Activated T-cell treated with anti-CD3 and anti-CD28 coated beads, Interleukin-2, amount 50 U/mL, for 1 hour (primary cell): Measurements from ENCODE around the gene GPR108.
A peak's percentile ranks its signal among the peaks of the same experiment; 100 is the strongest.
"Not testable (repeated sequence)": the region's sequence is repeated elsewhere in the genome, so short reads cannot be mapped to it uniquely, and the experiment has no call there.

Experiments used
- DNase-seq: peaks from one replicate; pipeline ENCODE4 v3.0.0-alpha.2; 2020

The GPR108 gene

DNA sequence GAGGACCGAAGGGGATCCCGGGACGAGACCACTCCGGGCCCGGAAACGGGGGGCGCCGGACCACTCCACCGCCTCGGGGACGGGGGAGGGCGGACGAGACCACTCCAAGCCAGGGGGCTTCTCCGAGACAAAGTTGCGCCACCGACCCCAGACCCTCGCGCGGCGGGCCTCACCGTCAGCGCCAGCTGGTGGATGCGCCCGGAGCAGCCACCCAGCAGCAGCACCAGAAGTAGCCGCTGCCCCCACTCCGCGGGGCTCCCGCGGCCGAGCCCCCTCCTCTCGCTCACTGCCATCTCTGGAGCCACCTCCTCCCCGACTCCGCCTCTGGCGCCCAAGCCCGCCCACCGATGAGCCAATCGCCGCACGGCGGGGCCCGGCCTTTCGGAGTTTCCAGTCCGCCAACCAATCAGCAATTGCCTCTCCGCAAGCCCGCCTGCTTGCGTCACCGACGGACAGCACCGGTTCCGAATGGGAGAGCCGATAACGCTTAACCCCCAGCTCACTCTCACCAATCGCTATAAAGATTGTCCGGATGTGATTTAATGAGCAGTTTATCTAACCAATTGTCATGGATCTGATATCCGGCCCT, at the start of gene GPR108:
TSS of gene GPR108 (minus strand) at position 297 of the 589 bp plus-strand sequence. CDS start at position 293, 4 bp downstream.
- peak; percentile 99 for DNase-seq

DNA sequence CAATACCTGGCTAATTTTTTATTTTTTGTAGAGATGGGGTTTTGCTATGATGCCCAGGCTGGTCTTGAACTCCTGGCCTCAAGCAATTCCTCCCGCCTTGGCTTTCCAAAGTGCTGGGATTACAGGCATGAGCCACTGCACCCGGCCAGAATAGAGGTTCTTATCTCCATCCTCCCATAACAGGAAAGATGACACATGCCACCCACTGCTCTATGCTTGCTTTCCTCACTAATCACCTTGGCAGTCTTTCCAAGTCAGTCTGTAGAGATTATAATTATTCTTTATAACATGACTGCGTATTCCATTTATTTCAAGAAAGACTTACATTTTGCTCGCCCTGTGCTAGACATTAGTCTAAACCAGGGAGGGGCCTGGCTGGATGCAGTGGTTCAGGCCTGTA, 41.8 kb upstream of the GPR108 start:
- no peak for DNase-seq

DNA sequence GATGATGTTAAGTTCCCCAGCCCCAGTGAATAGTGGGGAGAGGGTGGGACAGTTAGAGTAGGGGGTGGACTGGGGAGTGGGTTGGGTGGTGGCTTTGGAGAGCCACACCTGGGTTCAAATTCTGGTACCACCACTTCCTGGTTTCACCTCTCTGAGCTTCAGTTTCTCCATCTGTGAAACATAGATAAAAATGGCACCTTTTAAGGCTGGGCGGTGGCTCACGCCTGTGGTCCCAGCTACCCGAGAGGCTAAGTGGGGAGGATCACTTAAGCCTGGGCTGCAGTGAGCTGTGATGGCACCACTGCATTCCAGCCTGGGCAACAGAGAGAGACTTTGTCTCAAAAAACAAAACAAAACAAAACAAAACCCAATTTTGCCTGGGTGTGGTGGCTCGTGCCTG, 41.0 kb upstream of the GPR108 start:
- no peak for DNase-seq

DNA sequence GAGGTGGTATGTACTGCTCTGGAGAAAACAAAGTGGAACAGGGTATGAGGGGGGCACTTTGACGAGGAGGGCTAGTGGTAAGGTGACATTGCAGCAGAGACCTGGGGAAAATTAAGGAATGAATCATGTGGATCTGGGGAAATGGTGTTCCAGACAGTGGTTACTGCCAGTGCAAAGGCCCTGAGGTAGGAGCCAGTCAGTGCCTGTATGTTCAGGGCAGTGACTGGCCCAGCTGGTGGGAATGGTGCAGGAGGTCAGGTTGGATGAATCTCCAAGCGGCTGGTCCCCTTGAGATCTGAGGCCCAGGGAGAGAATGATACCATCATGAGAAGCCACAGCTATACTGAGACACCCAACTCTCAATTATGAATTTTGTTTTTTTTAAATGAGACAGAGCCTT, 40.1 kb upstream of the GPR108 start:
- DNase-seq: no peak

DNA sequence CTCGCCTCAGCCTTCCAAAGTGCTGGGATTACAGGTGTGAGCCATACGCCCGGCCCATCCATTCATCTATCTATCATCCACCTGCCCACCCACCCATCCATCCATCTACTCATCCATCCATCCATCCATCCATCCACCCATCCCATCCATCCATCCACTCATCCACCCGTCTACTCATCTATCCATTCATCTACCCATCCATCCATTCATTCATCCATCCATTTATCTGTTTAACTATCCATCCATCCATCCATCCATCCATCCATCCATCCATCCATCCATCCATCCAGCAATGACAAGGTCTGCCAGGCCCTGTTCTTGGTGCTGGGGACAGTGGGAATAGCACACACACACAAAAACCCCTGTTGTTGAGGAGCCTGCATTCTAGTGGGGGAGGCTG, 39.6 kb upstream of the GPR108 start:
- no peak for DNase-seq

DNA sequence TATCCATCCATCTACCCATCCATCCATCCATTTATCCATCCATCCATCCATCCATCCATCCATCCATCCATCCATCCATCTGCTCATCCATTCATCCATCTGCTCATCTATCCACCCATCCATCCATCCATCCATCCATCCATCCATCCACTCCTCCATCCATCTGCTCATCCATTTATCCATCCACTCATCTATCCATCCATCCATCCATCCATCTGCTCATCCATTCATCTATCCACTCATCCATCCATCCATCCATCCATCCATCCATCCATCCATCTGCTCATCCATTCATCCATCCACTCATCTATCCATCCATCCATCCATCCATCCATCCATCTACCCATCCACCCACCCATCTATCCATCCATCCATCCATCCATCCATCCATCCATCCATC, 38.7 kb upstream of the GPR108 start:
- not testable (repeated sequence) for DNase-seq

DNA sequence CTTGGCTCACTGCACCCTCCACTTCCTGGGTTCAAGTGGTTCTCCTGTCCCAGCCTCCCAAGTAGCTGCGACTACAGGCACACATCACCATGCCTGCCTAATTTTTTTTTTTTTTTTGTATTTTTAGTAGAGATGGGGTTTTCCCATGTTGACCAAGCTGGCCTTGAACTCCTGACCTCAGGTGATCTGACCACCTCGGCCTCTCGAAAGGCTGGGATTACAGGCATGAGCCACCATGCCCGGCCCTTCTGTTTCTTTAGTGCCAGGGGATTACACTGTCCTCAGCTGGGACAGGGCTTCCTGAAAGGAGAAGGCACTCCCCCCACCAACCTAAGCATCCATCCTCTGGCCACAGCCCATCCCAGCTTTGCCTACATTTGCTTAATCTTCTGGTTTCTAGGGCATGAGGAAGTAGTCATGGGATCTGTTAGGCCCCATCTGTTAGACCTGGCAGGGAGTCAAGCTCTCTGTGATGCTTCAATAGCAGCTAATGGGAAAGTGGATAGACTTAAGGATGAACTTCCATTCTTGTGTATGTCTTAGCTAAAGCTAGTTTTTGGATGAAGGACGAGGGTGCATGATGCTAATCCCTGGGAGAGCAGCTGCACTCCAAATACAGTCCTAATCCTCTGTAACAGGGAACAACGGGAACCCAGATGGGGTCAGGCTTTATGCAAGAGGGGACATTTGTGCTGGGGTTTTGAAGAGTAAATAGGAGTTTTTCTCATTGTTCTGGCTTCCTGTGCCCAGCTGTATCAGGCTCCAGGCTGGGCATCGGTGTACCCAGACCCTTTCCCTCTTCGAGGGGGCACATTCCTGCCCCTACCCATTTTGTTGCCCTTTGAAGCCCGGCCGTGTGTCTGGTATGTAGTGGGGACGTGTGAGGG, 37.7 kb upstream of the GPR108 start:
- DNase-seq: no peak

DNA sequence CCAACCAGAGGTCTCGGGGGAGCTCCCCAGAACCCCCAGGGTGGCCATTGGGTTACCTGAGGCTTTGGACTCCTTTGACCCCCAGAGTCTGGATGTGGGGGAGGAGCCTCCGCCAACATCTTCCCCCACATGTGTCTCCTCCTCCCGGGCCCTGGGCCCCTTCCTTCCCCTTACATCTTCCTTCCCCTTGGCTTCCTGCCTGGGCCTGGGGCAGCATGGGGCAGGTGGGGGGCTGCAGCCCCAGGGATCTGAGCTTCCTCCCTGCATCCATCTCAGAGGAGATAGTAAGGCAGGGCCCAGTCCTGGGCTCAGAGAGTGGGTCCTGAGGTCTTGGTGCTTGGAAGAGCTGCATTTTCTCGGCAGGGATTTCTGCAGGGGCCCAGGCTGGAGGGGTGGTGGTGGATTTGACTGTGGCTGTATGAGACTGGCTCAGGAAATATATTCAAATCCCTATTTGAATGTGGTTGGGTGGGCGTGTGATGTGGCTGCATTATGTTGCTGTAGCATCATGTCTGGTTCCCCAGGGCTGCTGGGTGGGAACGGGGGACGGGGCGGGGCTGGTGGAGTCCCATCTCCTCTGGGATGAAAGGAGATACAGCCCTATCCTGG, 36.0 kb upstream of the GPR108 start:
- peak; percentile 56 for DNase-seq

DNA sequence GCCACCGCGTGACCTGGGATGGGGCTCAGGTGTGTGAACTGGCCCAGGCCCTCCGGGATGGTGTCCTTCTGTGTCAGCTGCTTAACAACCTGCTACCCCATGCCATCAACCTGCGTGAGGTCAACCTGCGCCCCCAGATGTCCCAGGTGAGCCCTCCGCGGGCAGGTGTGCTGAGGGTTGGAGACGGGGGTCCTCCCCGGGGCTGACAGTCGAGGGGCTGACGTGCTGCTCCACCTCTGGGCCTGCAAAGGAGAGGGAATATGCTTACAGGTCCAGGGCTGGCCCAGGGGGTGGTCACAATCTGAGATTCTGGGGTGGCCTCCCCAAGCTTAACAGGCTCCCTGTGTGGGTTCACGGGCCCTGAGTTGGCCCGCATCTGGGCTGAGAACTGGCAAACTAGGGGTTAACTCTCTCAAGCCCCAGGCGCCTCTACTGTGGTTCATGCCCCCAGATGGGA, 35.5 kb upstream of the GPR108 start:
- DNase-seq: no peak

DNA sequence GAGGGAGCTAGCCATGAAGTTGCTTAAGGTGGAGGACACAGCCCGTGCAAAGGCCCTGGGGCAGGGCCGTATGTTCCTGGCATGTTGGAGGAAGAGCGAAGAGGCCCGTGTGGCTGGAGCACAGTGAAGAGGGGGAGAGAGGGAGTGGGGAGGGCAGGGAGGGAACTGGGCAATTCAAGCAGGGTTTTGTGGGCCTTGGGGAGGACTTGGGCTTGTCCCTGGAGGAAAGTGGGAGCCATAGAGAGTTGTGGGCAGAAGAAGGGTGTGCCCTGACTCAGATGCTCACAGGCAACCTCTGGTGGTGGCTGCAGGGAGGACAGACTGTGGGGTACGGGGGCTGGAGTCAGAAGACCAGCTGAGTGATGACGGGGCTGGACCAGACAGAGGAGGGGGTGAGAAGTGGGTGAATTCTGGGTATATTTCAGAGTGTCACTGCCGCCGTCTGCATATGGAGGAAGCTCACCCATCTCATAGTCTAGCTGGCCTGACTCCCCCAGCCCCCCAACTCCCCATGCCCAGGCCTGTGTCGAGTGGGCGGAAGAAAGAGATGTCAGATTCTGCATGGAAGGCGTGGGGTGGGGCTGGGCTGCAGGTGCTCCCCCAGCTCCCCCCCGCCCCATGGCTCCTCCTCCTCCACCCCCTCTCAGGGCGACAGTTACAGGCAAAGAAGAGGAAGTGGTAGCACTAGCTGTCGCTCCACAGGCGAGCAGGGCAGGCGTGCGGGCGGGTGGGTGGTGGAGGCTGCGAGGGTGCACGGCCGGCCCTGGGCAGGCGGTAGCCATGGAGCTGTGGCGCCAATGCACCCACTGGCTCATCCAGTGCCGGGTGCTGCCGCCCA, 34.9 kb upstream of the GPR108 start, which contains the start of gene VAV1:
TSS of gene VAV1 (plus strand) at position 681 of the 838 bp plus-strand sequence. CDS start at position 781, 100 bp downstream.
- peak; percentile 78 for DNase-seq

DNA sequence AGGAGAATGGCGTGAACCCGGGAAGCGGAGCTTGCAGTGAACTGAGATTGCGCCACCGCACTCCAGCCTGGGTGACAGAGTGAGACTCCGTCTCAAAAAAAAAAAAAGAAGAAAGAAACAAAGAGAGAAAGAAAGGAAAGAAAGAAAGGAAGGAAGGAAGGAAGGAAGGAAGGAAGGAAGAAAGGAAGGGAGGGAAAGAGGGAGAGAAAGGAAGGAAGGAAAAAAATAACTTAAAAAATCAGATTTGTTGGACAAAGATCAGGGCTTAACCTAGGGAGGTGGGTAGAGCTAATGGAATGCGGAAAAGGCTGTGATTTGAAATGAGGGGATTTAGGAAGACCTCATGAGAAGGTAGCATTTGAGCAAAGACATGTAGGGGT, 34.3 kb upstream of the GPR108 start:
- not testable (repeated sequence) for DNase-seq

DNA sequence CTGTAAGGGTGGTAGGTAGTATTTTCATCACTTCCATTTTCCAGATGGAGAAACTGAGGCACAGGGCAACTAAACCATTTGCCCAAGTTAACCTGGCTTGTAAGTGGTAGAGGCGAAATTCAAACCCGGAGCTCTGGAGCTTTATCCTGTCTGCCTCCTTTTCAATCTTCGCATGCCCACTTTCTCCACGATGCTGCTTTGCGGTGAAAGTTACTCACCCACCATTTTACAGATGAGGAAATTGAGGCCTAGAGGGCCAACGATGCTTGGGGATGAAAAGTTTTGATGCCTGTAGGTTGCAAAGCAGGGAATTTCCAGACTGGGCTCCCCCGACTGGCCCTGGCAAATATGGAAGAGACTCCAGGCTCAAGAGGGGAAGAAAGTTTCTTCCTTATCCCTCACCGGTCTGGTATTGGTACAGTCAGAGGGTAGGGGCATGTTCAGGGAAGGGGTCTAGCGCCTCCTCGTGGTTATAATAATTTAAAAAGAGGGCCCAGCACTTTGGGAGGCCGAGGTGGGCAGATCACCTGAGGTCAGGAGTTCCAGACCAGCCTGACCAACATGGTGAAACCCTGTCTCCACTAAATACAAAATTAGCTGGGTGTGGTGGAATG, 31.7 kb upstream of the GPR108 start:
- DNase-seq: no peak

DNA sequence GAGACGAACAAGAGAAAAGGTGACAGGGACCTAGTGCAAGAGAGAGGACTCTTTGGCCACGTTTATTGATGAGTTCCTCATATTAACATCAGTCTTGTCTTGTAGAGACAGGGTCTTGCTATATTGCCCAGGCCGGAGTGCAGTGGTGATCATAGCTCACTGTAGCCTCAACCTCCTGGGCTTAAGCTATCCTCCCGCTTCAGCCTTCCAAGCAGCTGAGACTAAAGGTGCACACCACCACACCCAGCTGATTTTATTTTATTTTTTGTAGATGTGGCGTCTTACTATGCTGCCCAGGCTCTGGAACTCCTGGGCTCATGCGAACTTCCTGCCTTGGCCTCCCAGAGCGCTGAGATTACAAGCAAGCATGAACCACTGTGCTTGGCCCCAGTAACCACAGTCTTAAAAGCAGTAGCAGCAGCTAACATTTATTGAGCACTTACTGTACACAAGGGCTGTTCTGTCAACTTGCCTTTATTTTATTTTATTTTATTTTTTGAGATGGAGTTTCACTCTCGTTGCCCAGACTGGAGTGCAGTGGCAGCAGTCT, 30.9 kb upstream of the GPR108 start:
- DNase-seq: no peak

DNA sequence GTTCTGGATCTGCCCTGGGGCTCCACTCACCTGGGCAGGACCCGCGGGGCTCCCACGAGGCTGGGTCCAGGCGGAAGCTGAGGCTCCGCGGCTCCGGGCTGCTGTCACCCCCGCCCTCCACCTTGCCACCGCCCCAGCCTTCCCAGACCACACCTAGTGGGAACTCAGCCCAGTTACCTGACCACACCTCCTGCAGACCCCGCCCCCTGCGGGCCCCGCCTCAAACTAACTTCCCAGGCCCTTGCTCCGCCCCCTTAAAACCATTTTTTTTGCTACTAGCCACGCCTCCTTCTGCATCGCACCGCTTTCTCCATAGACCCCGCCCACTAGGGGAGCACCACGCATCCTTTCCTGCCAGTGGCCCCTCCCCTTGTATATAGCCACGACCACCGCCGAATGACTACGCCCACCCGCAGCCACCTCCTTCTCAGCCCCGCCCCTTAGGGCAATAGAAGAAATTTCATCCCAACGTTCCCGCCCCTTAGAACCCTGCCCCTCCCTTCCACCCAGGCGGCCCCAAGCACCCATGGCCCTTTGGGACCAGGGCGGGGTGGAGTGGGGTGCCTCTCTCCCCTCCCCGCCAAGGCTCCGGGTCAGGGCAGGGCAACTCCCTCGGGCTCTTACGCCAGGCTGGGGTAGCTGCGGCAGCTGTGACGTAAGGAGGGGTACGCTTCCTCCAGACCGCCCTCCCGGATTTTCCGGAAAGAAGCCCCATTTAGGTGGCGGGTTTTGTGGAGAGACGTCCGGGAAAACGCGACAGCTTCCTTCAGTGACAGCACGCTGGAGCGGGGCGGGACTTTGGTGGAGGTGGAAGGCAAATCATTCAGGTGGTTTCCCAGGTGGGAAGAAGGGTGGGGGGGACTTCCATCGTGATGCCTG, 30.2 kb upstream of the GPR108 start, which contains the start of gene SH2D3A:
TSS of gene SH2D3A (minus strand) at position 79 of the 879 bp plus-strand sequence. CDS start 3,687 bp downstream, outside the sequence.
- peak; percentile 97 for DNase-seq

DNA sequence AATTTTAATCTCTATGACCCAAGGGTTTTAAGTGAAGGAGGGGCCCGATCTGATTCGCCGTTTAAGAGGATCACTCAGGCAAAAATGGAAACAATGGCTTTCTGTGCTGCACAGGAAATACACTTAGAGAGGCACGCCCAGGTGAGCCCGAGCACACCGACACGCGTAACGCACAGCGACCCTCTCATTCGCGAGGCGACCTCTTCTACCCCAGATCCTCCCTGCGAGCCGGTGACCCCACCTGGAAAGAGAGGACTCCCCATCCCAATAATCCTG, 29.6 kb upstream of the GPR108 start:
- DNase-seq: no peak

DNA sequence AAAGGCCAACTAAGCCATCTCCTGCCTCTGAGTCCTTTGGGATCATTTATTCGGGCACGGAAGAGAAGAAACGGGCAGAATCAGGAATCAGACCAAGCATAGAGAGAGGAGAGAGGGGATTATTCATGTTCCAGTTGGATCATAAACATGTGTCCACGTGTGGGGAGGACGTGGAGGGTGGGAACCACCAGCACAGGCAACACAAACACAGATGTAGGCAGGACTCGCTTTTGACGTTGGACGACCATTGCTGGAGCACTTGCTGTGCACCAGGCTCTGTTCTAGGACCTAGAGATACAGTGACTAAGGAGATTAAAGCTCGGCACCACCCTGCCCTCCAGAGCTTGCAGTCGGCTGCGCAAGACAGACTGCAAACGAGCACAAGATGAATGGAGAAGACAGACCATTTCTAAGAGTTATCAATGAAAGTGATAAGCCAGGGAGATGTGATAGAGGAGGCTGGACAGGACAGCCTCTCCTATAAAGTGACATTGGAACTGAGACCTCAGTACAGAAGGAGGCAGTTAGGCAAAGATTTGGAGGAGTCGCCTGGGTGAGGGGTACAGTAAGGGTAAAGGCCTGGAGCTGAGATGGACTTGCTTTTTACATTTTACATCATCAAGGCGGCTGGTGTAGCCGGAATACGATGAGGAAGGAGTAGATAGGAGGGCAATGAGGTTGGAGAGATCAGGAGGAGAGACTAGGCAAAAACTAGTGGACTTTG, 29.1 kb upstream of the GPR108 start:
- DNase-seq: no peak

DNA sequence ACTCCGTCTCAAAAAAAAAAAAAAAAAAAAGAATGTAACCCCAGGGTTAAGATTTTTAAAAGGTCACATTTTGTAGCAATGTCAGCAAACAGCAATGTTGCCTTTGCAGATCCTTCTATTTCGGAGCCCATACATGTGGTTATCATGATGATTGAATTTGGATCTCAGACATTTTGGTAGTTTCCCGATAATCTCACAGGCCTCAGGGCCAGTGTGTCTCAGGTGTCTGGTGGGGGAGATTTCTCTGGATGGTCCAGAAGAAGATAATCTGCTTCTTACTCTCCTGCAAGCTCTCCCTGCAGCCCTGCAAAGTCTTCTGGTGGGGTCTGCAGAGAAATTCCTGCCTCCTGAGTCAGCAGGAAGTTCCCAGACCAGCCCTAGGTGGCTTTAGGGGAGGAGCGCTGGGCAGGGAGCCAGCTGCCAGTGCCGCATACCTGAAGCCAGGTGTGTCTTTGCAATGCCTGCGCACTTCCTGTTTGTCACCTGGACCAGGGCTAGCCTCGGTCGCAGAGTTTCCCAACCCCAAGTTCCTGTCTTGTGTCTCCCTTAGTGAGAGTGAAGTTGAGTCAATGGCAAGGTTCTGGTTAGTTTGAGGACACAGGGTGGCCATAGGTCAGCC, 28.5 kb upstream of the GPR108 start:
- DNase-seq: peak; percentile 35

DNA sequence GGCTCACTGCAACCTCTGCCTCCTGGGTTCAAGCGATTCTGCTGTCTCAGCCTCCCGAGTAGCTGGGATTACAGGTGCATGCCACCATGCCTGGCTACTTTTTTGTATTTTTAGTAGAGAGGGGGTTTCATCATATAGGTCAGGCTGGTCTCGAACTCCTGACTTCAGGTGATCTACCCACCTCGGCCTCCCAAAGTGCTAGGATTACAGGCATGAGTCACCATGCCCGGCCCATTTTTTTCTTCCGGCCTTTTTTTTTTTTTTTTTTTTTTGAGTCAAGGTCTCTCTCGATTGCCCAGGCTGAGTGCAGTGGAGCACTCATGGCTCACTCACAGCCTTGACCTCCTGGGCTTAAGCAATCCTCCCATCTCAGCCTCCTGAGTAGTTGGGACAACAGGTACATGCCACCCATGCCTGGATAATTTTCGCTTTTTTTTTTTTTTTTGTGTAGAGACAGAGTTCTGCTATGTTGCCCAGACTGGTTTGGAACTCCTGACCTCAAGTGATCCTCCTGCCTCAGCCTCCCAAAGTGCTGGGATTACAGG, 24.9 kb upstream of the GPR108 start:
- not testable (repeated sequence) for DNase-seq

DNA sequence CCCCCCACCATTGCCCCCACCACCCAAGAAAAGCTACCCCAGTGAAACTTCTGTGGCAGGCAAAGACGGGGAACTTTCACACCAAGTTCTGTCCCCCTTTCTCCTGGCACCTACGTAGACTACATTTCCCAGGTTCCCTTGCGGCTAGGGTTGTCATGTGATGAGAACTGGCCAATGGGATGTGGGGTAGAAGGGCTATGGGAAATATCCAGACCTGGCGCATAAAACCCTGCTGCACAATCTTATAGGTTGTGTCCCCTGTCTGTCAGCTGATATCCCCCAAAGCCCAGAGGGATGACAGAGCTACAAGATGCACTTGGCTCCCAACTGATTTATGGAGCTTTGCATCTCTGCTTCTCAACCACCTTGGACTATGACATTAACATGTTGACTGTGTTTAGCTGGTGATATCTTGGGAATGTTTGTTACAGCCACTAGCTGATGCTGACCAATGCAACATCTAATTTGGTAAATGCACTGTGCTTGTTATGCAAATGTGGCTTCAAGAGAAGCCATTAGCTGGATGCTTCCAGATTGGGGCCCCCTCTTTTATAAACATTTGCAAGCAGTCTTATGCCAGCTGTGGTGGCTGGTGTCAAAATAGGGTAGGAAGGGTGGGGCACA, 23.8 kb upstream of the GPR108 start:
- DNase-seq: no peak
